Naive thymus-derived CD4-positive, alpha-beta T cell (primary cell): ENCODE results near the gene RPTOR. TPM values are rescaled to one million over a fixed set of nuclear protein-coding genes. Genes with fewer than 3 reads are reported as not detected.

ENCODE experiments used
- ATAC-seq: fragments of 150-1000 bp; cut with Tn5 transposase; 2 replicates; pipeline ENCODE4 v1.10.0; 2021; ENCODE audit warnings: mild to moderate bottlenecking, moderate library complexity
- CTCF ChIA-PET: fragments of 350-600 bp; sonication (Branson Sonifier 250); formaldehyde crosslinking; loops from one replicate; lab custom pipeline; 2021; ENCODE audit warnings: antibody characterized with exemption; lab: Charles Lee
- POLR2A ChIA-PET: fragments of 350-600 bp; sonication (Branson Sonifier 250); formaldehyde crosslinking; loops from one replicate; lab custom pipeline; 2021; ENCODE audit warnings: antibody characterized with exemption, inconsistent platforms; lab: Charles Lee
- DNase-seq, 9 donors: peaks; one replicate each; pipeline versions ENCODE4 v3.0.0 to v3.0.0-alpha.2; 2020 to 2022; ENCODE audit warnings: mixed read lengths in 1 of 9
- H3K27ac ChIP-seq: one replicate; pipeline ENCODE4 v1.7.0; 2013; ENCODE audit warnings: mild to moderate bottlenecking, low read depth, low read length, moderate library complexity
- H3K27me3 ChIP-seq, 2 donors: one replicate each; pipeline ENCODE4 v1.7.0; 2013; ENCODE audit warnings: low read length in 2 of 2, mild to moderate bottlenecking in 2 of 2, moderate library complexity in 2 of 2; ENCODE audit not compliant: control insufficient read depth in 2 of 2, insufficient read depth in 2 of 2
- H3K36me3 ChIP-seq, 3 experiments: 1 replicate in 2 of 3; 2 replicates in 1 of 3; pipeline ENCODE4 v1.7.0; 2013; ENCODE audit warnings: low read length in 3 of 3, mild to moderate bottlenecking in 3 of 3, moderate library complexity in 1 of 3; ENCODE audit not compliant: insufficient read depth in 3 of 3, control insufficient read depth in 2 of 3
- H3K4me1 ChIP-seq, 2 donors: one replicate each; pipeline ENCODE4 v1.7.0; 2013; ENCODE audit warnings: low read length in 2 of 2, mild to moderate bottlenecking in 2 of 2, moderate library complexity in 1 of 2; ENCODE audit not compliant: control insufficient read depth in 2 of 2, insufficient read depth in 2 of 2
- H3K4me3 ChIP-seq: 2 replicates; pipeline ENCODE4 v1.7.0; 2013; ENCODE audit warnings: mild to moderate bottlenecking, low read length
- H3K9me3 ChIP-seq, 3 experiments: 1 replicate in 2 of 3; 2 replicates in 1 of 3; pipeline ENCODE4 v1.7.0; 2013; ENCODE audit warnings: low read length in 3 of 3; ENCODE audit not compliant: control insufficient read depth in 2 of 3
- H3K27ac Mint-ChIP-seq, 9 donors: one replicate each; pipeline ENCODE4 v1.8.0; 2020 to 2022; ENCODE audit warnings: mixed read lengths in 9 of 9, mild to moderate bottlenecking in 8 of 9, moderate library complexity in 5 of 9, inconsistent platforms in 2 of 9
- H3K27me3 Mint-ChIP-seq, 5 donors: one replicate each; pipeline ENCODE4 v1.8.0; 2021 to 2022; ENCODE audit warnings: mixed read lengths in 5 of 5, mild to moderate bottlenecking in 1 of 5
- H3K36me3 Mint-ChIP-seq, 5 donors: one replicate each; pipeline ENCODE4 v1.8.0; 2020 to 2022; ENCODE audit warnings: mixed read lengths in 5 of 5, mild to moderate bottlenecking in 3 of 5, inconsistent platforms in 1 of 5
- H3K4me1 Mint-ChIP-seq, 7 donors: one replicate each; pipeline ENCODE4 v1.8.0; 2020 to 2022; ENCODE audit warnings: mixed read lengths in 7 of 7, mild to moderate bottlenecking in 3 of 7, inconsistent platforms in 1 of 7
- H3K4me3 Mint-ChIP-seq, 10 donors: one replicate each; pipeline ENCODE4 v1.8.0; 2020 to 2022; ENCODE audit warnings: mild to moderate bottlenecking in 10 of 10, mixed read lengths in 10 of 10, moderate library complexity in 6 of 10, inconsistent platforms in 2 of 10
- H3K9me3 Mint-ChIP-seq, 11 donors: one replicate each; pipeline ENCODE4 v1.8.0; 2020 to 2022; ENCODE audit warnings: mixed read lengths in 11 of 11, mild to moderate bottlenecking in 4 of 11, inconsistent platforms in 1 of 11, moderate library complexity in 1 of 11
- intact Hi-C, 2 donors: fragments of 100-400 bp; cut with micrococcal nuclease; formaldehyde crosslinking; loops; one replicate each; pipeline ENCODE4 v1.15.1; 2023
- polyA plus RNA-seq, 2 donors: library from polyadenylated mRNA; unstranded; fragments of 300-500 nt; fragmentation: Illumina TruSeq; gene quantifications; one replicate each; pipeline ENCODE4 v1.2.3, GENCODE V29; 2021
- total RNA-seq, 6 experiments: library from RNA in 5 of 6; stranded (reverse) in 5 of 6; gene quantifications; 1 replicate in 5 of 6; 2 replicates in 1 of 6; pipeline ENCODE4 v1.2.3 and lab custom pipeline; 2021 to 2026

RPTOR gene
- total and polyA plus RNA-seq, 7 experiments from 2014 or later, result 10.9 to 89.8 (median 59.9) TPM

DNA sequence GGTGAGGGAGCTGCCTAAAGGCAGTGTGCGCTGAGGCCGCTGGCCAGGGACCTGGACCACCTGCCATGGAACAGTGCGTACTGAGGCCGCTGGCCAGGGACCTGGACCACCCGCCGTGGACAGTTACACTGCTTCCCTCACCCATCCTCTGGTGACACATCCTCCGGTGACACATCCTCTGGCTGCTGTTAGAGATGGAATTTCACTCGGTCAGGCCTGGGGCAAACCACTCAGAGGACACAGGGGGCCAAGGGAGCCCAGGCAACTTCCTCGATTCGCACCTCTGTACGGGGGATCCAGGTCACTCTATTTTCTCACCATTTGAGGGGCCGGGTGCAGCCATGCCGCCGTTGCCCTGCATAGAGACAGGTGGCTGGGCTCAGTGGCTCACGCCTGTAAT is 32.4 kb upstream of the RPTOR start:
- Mint-ChIP-seq H3K27me3 (peaks cover 0 to 13% (median 4%) of the 10 kb centered on the region in 5 donors), H3K4me1 (peaks cover 0 to 1% (median 0%) of the 10 kb centered on the region in 7 donors), H3K36me3 (peaks cover 0 to 3% (median 0%) of the 10 kb centered on the region in 5 donors), H3K27ac (no peak overlapping the region), H3K9me3 (no peaks in the 10 kb centered on the region), H3K4me3 (no peak overlapping the region)
- ChIA-PET POLR2A (no interaction called here), CTCF (no interaction called here)
- no peaks in the 10 kb centered on the region for H3K9me3 ChIP-seq
- no peak overlapping the region for H3K27ac ChIP-seq
- no peaks in the 10 kb centered on the region for H3K27me3 ChIP-seq
- intact Hi-C loops, result no loop called here
- DNase-seq (no peak), ATAC-seq (no peak)
- no peaks in the 10 kb centered on the region for H3K36me3 ChIP-seq
- no peak overlapping the region for H3K4me3 ChIP-seq
- H3K4me1 ChIP-seq, result no peaks in the 10 kb centered on the region

DNA sequence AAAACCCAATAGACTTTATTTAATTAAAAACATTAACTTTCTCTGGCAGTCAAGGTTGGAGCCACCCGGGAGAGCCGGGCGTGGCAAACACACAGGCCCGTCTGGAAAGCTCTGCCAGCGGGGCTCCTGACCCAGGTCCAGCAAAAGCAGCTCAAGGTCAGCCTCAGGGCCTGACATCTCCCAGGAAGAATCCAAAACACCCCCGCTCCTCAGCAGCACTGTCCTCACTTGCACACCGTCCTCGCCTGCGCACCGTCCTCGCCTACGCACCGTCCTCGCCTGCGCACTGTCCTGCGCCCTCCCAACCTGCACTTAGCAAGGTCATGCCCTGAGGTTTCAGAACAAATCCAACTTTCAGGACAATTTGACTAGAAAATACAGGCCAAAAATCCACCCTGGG is 31.4 kb upstream of the RPTOR start:
- Histone ChIP-seq H3K4me3 (no peak overlapping the region), H3K27me3 (no peaks in the 10 kb centered on the region), H3K4me1 (no peaks in the 10 kb centered on the region), H3K36me3 (no peaks in the 10 kb centered on the region), H3K9me3 (no peaks in the 10 kb centered on the region), H3K27ac (no peak overlapping the region)
- Mint-ChIP-seq H3K9me3 (no peaks in the 10 kb centered on the region), H3K36me3 (peaks cover 0 to 3% (median 0%) of the 10 kb centered on the region in 5 donors), H3K27ac (no peak overlapping the region), H3K4me3 (no peak overlapping the region), H3K4me1 (peaks cover 0 to 1% (median 0%) of the 10 kb centered on the region in 7 donors), H3K27me3 (peaks cover 0 to 8% (median 4%) of the 10 kb centered on the region in 5 donors)
- ChIA-PET CTCF (no interaction called here), POLR2A (no interaction called here)
- no peak for ATAC-seq
- DNase-seq, result no peak
- intact Hi-C loops, result no loop called here

DNA sequence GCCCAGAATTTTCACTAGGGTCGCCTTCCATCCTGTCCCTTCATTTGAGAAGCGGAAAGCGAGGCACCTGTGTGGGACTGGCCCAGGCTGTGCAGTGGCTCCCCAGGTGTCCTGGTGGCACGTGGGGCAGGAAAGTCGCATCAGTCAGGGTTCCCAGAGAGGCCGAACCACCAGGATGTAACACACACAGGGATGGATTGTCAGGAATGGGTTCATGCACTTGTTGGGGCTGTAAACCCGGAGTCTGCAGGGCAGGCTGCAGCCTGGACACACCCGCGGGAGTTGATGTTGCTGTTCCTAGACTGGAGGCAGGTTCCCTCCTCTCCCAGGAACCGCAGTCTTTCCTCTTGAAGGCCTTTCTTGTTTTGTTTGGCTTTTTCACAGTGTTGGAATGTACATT is 30.7 kb upstream of the RPTOR start:
- Histone ChIP-seq H3K4me3 (no peak overlapping the region), H3K27me3 (no peaks in the 10 kb centered on the region), H3K36me3 (no peaks in the 10 kb centered on the region), H3K4me1 (no peaks in the 10 kb centered on the region), H3K9me3 (no peaks in the 10 kb centered on the region), H3K27ac (no peak overlapping the region)
- H3K27me3 Mint-ChIP-seq, result peaks cover 0 to 8% (median 4%) of the 10 kb centered on the region in 5 donors
- intact Hi-C loops, result no loop called here
- peaks cover 0 to 1% (median 0%) of the 10 kb centered on the region in 7 donors for H3K4me1 Mint-ChIP-seq
- H3K36me3 Mint-ChIP-seq, result peaks cover 0 to 3% (median 0%) of the 10 kb centered on the region in 5 donors
- no peaks in the 10 kb centered on the region for H3K9me3 Mint-ChIP-seq
- ChIA-PET POLR2A (no interaction called here), CTCF (no interaction called here)
- no peak overlapping the region for H3K27ac Mint-ChIP-seq
- DNase-seq (no peak), ATAC-seq (no peak)
- H3K4me3 Mint-ChIP-seq, result no peak overlapping the region

DNA sequence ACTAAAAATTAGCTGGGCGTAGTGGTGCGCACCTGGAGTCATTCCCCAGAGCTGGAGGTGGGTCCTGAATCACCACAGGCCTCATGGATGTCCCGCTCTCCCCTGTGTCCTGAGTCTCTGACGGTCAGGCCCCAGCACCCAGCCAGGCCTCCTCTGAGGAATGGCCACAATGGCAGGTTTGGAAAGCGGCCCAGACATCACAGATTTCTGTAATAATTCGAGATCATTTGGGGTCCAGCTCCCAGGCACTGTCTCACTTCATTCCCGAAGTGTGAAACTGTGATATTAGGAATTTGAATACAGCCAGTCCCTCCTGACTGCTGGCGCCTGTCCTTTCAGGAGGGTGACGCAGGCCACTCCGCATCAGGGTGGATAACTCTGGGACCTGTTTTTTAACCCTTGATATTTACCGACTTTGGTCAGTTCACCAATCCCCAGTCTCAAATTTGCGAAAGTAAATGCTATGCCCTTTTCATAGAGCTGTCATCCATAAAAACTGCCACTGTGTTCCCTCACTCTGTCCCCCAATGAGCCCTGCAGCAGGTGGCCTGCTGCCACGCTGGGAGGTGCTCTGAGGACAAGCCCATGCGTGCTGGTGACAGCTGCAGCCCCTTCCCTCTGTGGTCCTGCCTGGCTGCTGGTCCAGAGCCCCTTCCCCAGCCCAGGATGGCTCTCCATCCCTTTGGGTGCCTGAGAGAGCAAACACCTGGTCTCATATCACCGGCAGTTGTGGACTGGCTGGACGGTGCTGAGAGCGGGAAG is 28.3 kb upstream of the RPTOR start:
- intact Hi-C loops, result no loop called here
- Histone ChIP-seq H3K27ac (no peak overlapping the region), H3K4me1 (no peaks in the 10 kb centered on the region), H3K9me3 (no peaks in the 10 kb centered on the region), H3K27me3 (no peaks in the 10 kb centered on the region), H3K36me3 (no peaks in the 10 kb centered on the region), H3K4me3 (no peak overlapping the region)
- peaks cover 0 to 3% (median 0%) of the 10 kb centered on the region in 5 donors for H3K36me3 Mint-ChIP-seq
- CTCF ChIA-PET, result interaction anchor here (0.7 to 1.0 kb wide), 2 partner anchors 12 to 89 kb away, joined by 3 to 4 read pairs; no protein-coding TSS in a partner anchor
- H3K4me3 Mint-ChIP-seq, result no peak overlapping the region
- no peak for ATAC-seq
- POLR2A ChIA-PET, result no interaction called here
- H3K27ac Mint-ChIP-seq, result no peak overlapping the region
- H3K4me1 Mint-ChIP-seq, result peaks cover 0 to 1% (median 0%) of the 10 kb centered on the region in 7 donors
- no peaks in the 10 kb centered on the region for H3K9me3 Mint-ChIP-seq
- H3K27me3 Mint-ChIP-seq, result peaks cover 0 to 9% (median 4%) of the 10 kb centered on the region in 5 donors
- no peak for DNase-seq

DNA sequence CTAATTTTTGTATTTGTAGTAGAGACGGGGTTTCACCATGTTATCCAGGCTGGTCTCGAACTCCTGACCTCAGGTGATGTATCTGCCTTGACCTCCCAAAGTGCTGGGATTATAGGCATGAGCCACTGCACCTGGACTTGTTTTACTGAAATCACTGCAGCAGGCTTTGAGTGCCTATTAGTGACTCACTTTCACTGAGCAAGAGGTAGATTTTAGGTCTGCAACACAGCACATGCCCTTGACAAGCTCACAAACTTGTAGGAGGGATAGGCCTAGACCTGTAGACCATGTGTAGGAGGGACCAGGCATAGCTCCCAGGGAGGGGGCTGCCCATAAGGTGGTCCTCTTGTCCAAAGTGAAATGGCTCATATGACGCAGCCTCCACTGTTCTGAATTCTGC is 27.0 kb upstream of the RPTOR start:
- Histone ChIP-seq H3K4me1 (no peaks in the 10 kb centered on the region), H3K27me3 (no peaks in the 10 kb centered on the region), H3K9me3 (no peaks in the 10 kb centered on the region), H3K27ac (no peak overlapping the region), H3K36me3 (no peaks in the 10 kb centered on the region), H3K4me3 (no peak overlapping the region)
- Mint-ChIP-seq H3K27ac (no peak overlapping the region), H3K4me1 (peaks cover 0 to 1% (median 0%) of the 10 kb centered on the region in 7 donors), H3K4me3 (no peak overlapping the region), H3K36me3 (peaks cover 0 to 3% (median 0%) of the 10 kb centered on the region in 5 donors), H3K27me3 (peaks cover 0 to 10% (median 4%) of the 10 kb centered on the region in 5 donors), H3K9me3 (no peaks in the 10 kb centered on the region)
- intact Hi-C loops, result no loop called here
- ATAC-seq (no peak), DNase-seq (no peak)
- ChIA-PET CTCF (no interaction called here), POLR2A (no interaction called here)

DNA sequence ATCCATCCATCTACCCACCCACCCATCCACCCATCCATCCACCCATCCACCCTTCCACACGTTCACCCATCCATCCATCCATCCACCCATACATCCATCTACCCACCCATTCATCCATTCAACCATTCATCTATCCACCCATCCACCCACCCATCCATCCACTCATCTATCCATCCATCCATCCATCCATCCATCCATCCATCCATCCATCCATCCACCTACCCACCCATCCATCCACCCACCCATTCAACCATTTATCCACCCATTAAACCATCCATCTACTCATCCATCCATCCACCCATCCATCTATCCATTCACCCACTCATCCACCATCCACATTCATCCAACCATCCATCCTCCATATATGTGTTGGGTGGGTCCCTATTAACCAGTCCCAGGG is 26.2 kb upstream of the RPTOR start:
- Mint-ChIP-seq H3K4me1 (peaks cover 0 to under 1% (median 0%) of the 10 kb centered on the region in 7 donors), H3K27me3 (peaks cover 0 to 7% (median 2%) of the 10 kb centered on the region in 5 donors), H3K36me3 (peaks cover 0 to 1% (median 0%) of the 10 kb centered on the region in 5 donors), H3K4me3 (no peak overlapping the region), H3K9me3 (no peaks in the 10 kb centered on the region), H3K27ac (no peak overlapping the region)
- Histone ChIP-seq H3K4me3 (no peak overlapping the region), H3K36me3 (no peaks in the 10 kb centered on the region), H3K27ac (no peak overlapping the region), H3K27me3 (no peaks in the 10 kb centered on the region), H3K4me1 (no peaks in the 10 kb centered on the region), H3K9me3 (no peaks in the 10 kb centered on the region)
- no peak for ATAC-seq
- no peak for DNase-seq
- POLR2A ChIA-PET, result no interaction called here
- intact Hi-C loops, result no loop called here
- CTCF ChIA-PET, result no interaction called here
